Measurements from ENCODE around the gene CXCL17. TPM values are rescaled to one million over a fixed set of nuclear protein-coding genes. Genes with fewer than 3 reads are reported as not detected.

CXCL17 gene
- total RNA-seq, 1 donor from 2014 or later, result not detected

DNA sequence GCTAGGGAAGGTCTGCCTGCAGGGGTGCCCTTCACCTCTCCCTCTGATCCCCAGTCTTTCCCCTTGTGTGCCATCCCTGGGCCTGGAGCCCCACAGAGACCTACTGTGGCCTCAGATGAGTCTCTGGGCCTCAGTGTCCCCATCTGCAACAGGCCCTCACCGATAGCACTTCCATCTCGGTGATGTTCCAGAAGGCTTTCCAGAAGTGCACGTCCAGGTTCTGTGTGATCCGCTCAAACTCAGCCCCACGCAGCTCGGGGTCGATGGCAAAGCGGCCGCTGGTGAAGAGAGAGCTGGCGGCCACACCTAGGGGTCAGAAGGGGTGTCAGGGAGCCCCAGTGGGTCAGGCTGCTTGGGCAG lies 35.0 kb downstream of the CXCL17 start:
- Mint-ChIP-seq H3K36me3 (ENCODE audit: unreplicated experiment) (no peaks in the 10 kb centered on the region), H3K4me1 (ENCODE audit: low read depth, unreplicated experiment) (peaks cover 9% of the 10 kb centered on the region), H3K27ac (ENCODE audit: unreplicated experiment) (no peak overlapping the region), H3K9me3 (ENCODE audit: unreplicated experiment) (peaks cover 4% of the 10 kb centered on the region), H3K27me3 (ENCODE audit: unreplicated experiment) (peaks cover 12% of the 10 kb centered on the region), H3K4me3 (ENCODE audit: unreplicated experiment) (no peak overlapping the region)
- TF ChIP-seq CTCF (IDR thresholded peaks at IDR 0.05; ENCODE audit: partially characterized antibody, unreplicated experiment), result no peak
- no peak for DNase-seq

GRCh38 chr19:42407085-42407815 lies 35.5 kb downstream of the CXCL17 start:
- peaks cover 4% of the 10 kb centered on the region for H3K9me3 Mint-ChIP-seq (ENCODE audit: unreplicated experiment)
- H3K27me3 Mint-ChIP-seq (ENCODE audit: unreplicated experiment), result peaks cover 12% of the 10 kb centered on the region
- no peak overlapping the region for H3K4me3 Mint-ChIP-seq (ENCODE audit: unreplicated experiment)
- no peak for TF ChIP-seq CTCF (IDR thresholded peaks at IDR 0.05; ENCODE audit: partially characterized antibody, unreplicated experiment)
- no peak for DNase-seq
- H3K36me3 Mint-ChIP-seq (ENCODE audit: unreplicated experiment), result no peaks in the 10 kb centered on the region
- no peak overlapping the region for H3K27ac Mint-ChIP-seq (ENCODE audit: unreplicated experiment)
- peaks cover 9% of the 10 kb centered on the region for H3K4me1 Mint-ChIP-seq (ENCODE audit: low read depth, unreplicated experiment)

DNA sequence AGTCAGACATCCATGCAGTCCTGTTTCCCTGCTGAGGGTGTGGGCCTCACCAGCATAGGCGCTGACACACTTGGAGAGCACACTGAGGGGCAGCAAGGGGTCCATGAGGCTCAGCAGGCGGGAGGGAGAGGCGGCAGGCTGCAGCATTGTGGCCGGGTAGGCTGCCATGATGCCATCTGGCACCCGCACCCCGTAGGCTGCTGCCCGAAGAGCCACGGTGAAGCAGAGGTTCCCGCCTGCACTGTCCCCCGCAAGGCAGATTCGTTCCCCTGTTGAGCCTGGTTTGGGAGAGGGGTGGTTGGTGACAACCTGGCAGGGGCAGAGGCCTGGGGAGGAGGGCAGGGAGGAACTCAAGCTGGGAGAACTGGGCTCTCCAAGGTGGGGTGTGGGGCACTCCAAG lies 36.6 kb downstream of the CXCL17 start:
- peaks cover 6% of the 10 kb centered on the region for H3K4me1 Mint-ChIP-seq (ENCODE audit: low read depth, unreplicated experiment)

DNA sequence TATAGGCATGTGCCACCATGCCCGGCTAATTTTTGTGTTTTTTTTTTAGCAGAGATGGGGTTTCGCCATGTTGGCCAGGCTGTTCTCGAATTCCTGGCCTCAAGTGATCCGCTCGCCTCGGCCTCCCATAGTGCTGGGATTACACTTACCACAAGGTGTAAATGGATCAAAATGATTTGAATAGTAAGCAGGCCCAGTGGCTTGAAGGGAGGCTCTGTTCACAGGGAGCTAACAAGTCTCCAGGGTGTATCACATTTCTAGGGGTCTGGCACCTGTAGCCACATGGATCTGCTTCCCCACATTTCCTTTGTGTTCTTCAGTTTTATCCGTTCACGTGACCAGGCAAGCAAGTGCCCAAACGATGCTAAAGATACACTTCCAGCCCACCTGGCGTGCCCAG lies 39.2 kb downstream of the CXCL17 start:
- Mint-ChIP-seq H3K27ac (ENCODE audit: unreplicated experiment) (no peak overlapping the region), H3K4me3 (ENCODE audit: unreplicated experiment) (no peak overlapping the region), H3K36me3 (ENCODE audit: unreplicated experiment) (no peaks in the 10 kb centered on the region), H3K4me1 (ENCODE audit: low read depth, unreplicated experiment) (peaks cover 8% of the 10 kb centered on the region), H3K9me3 (ENCODE audit: unreplicated experiment) (peaks cover 20% of the 10 kb centered on the region), H3K27me3 (ENCODE audit: unreplicated experiment) (peaks cover 18% of the 10 kb centered on the region)
- DNase-seq, result no peak
- TF ChIP-seq CTCF (IDR thresholded peaks at IDR 0.05; ENCODE audit: partially characterized antibody, unreplicated experiment), result no peak

More for the DNA sequence above, 36.6 kb downstream of the CXCL17 start:
- DNase-seq, result no peak
- peaks cover 5% of the 10 kb centered on the region for H3K9me3 Mint-ChIP-seq (ENCODE audit: unreplicated experiment)
- H3K27me3 Mint-ChIP-seq (ENCODE audit: unreplicated experiment), result peaks cover 14% of the 10 kb centered on the region
- no peaks in the 10 kb centered on the region for H3K36me3 Mint-ChIP-seq (ENCODE audit: unreplicated experiment)
- no peak for TF ChIP-seq CTCF (IDR thresholded peaks at IDR 0.05; ENCODE audit: partially characterized antibody, unreplicated experiment)
- H3K4me3 Mint-ChIP-seq (ENCODE audit: unreplicated experiment), result no peak overlapping the region
- H3K27ac Mint-ChIP-seq (ENCODE audit: unreplicated experiment), result no peak overlapping the region

DNA sequence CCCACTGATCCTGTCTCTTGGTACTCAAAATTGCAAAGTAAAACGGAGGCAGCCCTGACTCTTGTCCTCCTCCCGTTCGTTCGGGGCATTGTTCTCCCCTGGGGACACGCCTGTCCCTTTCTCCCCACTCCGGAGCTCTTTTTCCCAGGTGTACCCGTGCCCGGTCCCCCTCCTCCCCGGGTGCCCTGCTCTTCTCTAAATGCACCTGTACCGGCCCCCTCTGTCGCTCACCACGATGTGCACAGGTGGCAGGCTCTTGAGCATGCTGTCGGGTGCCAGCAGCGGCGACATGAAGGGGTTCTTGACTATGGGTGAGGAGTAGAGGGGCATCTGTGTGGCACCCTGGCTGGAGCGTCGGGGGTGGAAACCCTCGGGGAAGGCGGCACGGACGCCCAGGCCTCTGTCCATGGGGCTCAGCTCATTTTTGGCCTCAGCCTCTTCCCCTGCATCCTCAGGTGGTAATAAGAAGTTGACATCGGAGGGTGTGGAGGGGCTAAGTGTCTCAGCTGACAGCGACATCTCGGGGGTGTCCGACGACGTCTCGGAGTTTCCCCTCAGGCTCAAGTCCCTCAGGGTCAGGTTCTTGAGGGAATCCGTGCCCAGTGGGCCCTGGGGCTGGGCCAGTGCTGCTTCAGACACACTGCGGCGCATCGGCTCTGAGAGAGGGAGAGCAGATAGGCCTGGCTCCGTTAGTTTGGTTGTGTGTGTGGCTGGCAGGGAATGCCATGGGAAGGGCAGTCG lies 40.2 kb downstream of the CXCL17 start:
- peaks cover 12% of the 10 kb centered on the region for H3K4me1 Mint-ChIP-seq (ENCODE audit: low read depth, unreplicated experiment)
- H3K4me3 Mint-ChIP-seq (ENCODE audit: unreplicated experiment), result peak overlapping the region; percentile 83
- peaks cover 24% of the 10 kb centered on the region for H3K9me3 Mint-ChIP-seq (ENCODE audit: unreplicated experiment)
- no peak for DNase-seq
- H3K36me3 Mint-ChIP-seq (ENCODE audit: unreplicated experiment), result no peaks in the 10 kb centered on the region
- peaks cover 21% of the 10 kb centered on the region for H3K27me3 Mint-ChIP-seq (ENCODE audit: unreplicated experiment)
- H3K27ac Mint-ChIP-seq (ENCODE audit: unreplicated experiment), result peak overlapping the region; percentile 18
- no peak for TF ChIP-seq CTCF (IDR thresholded peaks at IDR 0.05; ENCODE audit: partially characterized antibody, unreplicated experiment)

All from glutamatergic neuron (in vitro differentiated cells).